GM19438 (cell line): ENCODE results near the gene SORL1.

Experiments used
- ATAC-seq: cut with Tn5 transposase; IDR thresholded peaks from one replicate; pipeline ENCODE4 v1.9.1; 2021; ENCODE audit warnings: low read depth; ENCODE audit not compliant: unreplicated experiment

Gene SORL1

GRCh38 chr11:121451178-121451985 is 732 bp upstream of the SORL1 start:
- ATAC-seq: no peak

DNA sequence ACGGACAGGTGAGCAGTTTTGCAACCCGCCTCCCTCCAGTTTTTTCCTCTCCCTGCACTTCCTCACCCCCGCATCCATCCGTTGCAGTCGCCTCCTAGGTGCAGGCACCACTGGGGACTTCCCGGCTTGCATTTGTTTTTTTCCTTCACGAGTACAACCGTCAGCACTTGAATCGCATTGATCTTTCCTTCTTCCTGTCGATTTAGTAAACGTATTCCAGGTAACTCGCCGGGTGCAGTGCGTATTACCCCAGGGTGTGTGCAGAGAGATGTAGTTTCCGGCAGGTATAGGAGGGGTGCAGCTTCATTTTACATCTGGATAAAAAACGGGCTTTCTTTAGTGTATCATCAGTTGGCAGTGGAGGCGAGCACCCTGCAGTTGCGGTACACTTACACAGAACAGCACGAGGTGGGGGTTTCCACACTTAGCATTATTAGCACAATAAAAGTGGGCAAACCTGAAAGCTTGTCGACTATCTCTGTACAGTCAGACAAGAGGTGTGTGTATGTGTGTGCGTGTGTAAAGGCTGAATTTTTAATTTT is 566 bp downstream of the SORL1 start, which contains the start of gene SORL1-AS1:
SORL1-AS1 (minus strand) TSS at position 359 of the 542 bp plus-strand sequence.
- peak; percentile 6 for ATAC-seq

GRCh38 chr11:121453589-121454299 is 1.6 kb downstream of the SORL1 start:
- no peak for ATAC-seq

GRCh38 chr11:121455115-121455514 is 3.0 kb downstream of the SORL1 start:
- no peak for ATAC-seq

DNA sequence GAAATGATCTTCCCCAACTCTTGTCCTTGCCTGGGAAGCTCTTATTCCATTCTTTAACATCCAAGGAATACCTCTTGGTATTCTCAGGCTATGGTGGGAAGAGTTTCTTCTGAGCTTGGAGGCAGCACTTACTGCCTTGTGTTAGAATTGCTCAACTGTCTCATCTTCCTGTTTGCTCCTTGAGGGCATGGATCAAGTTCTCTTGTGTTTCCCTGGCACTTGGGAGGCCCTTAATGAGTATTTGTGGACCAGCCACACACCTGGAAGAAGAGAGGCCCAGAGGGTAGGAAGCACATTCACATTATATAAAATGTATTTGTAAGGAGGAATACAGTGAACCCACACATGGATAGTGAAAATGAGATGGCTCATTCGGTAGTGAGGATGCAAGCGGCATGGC is 4.0 kb downstream of the SORL1 start:
- no peak for ATAC-seq

- no peak for ATAC-seq
These were observed 4.8 kb downstream of the SORL1 start for GRCh38 chr11:121456816-121457431.

DNA sequence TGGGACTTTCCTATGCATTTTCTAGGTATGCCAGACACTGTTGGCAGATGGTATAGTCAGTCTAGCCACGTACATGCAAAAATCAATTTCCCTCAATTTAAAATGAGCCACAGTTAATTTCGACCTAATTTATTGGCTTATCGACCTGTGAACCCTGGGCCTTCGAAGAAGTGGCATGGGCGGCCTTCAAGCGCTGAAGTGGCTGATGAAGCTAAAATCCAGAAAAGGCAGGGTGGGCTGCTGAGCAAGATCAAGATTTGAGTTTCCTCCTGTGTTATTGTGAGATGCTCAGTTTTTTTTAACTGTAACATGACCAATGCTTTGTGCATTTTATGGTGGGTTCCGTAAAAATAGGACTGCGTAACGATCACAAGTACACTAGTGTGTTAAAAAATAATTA is 6.4 kb downstream of the SORL1 start:
- no peak for ATAC-seq

DNA sequence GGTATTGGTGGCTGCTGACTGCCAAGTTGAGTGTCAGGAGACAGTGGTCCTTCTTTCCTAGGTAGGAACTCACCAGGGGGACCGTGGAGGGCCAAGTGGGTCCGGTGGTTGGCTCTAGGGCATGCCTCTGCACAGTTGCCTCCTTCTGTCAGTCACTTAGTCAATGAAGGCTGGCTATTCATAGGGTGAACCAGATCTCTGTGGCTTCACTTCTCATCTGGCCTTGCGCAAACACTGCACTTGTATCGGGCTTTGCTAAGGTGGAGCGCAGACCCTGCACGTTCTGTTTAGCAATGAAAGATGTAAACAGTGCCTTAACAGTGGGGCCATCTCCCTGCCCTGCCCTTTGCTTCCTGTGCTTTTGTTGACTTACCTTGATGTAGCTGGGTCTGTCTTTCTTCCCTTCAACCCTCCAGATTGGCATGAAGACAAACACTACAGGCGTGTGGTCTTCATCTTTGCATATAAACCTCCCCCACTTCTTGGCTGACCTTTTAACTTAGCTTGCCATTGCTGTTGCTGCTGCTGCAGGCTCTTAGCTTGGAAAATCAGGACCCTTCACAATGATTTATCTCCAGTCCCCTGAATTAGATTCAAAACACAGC is 7.4 kb downstream of the SORL1 start:
- ATAC-seq: no peak

GRCh38 chr11:121460941-121461514 is 8.9 kb downstream of the SORL1 start:
- ATAC-seq: no peak

GRCh38 chr11:121461843-121462242 is 9.7 kb downstream of the SORL1 start:
- no peak for ATAC-seq

GRCh38 chr11:121463689-121464335 is 11.7 kb downstream of the SORL1 start:
- ATAC-seq: no peak

- ATAC-seq: no peak
These were observed 12.3 kb downstream of the SORL1 start for GRCh38 chr11:121464352-121464946.

DNA sequence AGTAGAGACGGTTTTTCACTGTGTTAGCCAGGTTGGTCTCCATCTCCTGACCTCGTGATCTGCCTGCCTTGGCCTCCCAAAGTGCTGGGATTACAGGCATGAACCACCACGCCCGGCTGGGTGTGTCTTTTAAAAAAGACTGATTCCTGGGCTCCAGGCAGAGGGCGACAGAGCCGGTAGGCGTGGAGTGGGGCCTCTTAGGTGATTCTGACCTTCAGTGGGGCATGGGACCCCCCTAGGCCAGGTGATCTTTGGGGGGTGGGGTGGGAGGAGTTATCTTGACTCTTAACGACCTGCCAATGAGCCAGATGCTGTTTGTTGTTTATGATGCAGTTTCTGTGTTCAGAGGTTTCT is 13.6 kb downstream of the SORL1 start:
- ATAC-seq: no peak

DNA sequence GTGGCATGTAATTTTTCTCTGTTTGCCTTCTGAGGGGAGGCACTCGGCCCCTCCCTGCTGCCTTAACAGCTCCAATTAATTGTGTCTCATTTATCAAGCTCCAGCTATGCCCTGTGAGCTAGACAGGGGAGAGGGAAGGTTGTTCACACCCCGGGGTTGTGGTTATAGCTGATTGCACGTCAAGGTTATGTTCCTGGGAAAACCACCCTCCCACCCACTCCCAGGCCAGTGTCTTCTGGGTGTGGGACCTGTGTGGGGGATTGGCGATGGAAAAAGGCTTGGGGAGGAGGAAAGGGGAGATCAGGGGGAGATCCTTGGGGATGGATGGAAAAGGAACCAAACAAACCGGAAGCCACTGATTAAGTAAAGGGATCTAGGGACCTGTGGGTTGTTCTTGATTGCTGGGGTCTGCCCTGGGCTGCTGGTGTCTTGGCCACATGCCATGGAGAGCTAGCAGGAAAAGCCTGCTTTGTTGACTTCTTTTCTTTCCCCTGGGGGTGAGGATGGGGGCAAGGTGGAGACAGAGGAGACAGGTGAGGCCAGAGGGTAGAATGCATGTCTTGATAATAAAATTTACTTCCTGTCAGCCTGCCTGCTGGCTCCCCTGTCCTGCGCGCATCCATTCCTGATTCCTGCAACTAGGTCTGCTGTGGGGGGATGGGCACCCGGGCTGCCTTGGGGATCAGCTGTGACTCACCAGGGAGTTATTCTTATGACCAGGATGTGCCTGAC is 14.1 kb downstream of the SORL1 start:
- ATAC-seq: no peak

DNA sequence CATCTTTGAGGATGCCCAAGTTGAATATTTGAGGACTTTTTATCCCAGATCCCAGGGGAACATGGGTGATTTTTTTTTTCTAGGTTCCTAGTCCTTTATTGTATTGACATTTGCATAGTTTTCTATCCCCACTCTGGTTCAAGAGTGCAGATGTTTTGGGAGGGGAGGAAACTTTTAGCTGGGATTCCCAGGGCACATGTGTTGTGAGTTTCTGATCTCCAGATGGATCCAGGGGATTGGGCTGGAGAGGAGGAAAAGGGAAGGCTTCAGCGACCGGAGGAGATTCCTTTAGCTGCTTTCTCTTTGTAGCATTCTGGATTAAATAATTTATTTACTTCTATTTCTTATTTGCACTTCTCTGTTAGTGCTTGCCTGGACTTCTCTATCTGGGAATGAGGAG is 15.4 kb downstream of the SORL1 start:
- no peak for ATAC-seq

DNA sequence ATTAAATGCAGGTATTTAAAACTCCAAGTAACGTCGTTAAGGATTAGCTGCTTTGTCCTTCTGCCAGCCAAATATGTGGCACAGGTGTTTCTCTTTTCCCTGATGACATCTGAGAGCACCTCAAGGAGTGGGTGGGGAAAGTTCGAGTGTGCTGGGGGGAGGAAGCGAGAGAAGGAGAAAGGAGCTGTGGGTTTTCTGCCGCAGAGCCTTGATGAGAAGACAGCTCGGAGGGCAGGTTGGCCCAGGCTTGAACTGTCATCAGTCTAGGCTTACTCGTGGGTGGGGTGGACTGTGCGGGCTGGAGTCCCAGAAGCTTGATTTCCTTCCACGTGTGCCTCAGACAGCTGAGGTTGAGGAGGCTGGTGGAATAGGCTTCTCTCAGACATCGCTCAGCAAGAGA is 15.9 kb downstream of the SORL1 start:
- peak; percentile 41 for ATAC-seq

DNA sequence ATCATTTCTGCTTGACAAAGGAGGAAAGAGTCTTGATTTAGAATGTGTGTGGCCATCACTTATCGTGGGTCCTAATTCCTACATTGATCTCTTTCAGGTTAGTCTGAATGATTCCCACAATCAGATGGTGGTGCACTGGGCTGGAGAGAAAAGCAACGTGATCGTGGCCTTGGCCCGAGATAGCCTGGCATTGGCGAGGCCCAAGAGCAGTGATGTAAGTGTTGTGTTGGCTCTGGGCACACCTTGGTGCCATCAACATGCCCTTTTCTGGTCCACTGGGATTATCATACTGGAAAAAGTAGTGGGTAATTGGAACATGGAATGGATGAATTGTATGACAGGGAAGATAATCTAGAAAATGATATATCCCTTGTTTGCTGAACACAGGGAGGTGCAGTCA is 17.8 kb downstream of the SORL1 start:
- no peak for ATAC-seq

GRCh38 chr11:121471167-121471566 is 19.1 kb downstream of the SORL1 start:
- no peak for ATAC-seq

DNA sequence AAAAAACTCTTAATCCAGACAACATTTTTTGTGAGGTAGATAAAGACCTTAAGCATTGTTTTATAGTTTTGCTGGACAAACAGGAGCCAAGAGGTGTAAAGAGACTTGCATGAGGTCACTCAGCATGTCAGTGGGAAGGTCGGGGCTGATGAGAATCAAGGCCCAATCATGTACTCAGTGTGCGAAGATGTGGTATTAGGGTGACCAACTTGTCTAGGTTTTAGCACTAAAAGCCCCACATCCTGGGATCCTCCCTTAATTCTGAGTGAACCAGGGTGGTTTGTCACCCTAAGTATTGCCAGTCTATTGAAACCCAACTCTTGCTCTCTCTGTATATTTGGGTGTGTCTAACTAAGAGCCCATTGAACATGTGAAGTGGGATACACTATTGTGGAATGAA is 20.2 kb downstream of the SORL1 start:
- no peak for ATAC-seq
